NT2/D1 (cell line): ENCODE measurements around the gene MRPL58.

Experiments used
- SUZ12 ChIP-seq: IDR thresholded peaks from 2 replicates; pipeline ENCODE4 v1.6.1; 2011; ENCODE audit not compliant: insufficient read length, insufficient read depth; ENCODE audit errors: extremely low read depth
- YY1 ChIP-seq: IDR thresholded peaks from 2 replicates; pipeline ENCODE4 v1.6.1; 2011; ENCODE audit not compliant: insufficient read length, insufficient read depth
- ZNF274 ChIP-seq: IDR thresholded peaks from 2 replicates; pipeline ENCODE4 v1.6.1; 2011; ENCODE audit warnings: mild to moderate bottlenecking, low read depth, low read length

GRCh38 chr17:74981979-74982662 is 30.3 kb upstream of the MRPL58 start:
- no peak for TF ChIP-seq YY1
- no peak for TF ChIP-seq SUZ12
- no peak for TF ChIP-seq ZNF274
